ENCODE data around the gene PDE8A. TPM values are rescaled to one million over a fixed set of nuclear protein-coding genes. Genes with fewer than 3 reads are reported as not detected.

PDE8A gene
- 26.7 and 27.9 TPM in 2 replicates for total RNA-seq

GRCh38 chr15:84981711-84982300, at the start of gene PDE8A:
Gene PDE8A, plus strand, starts transcription at chr15:84981856. Its CDS starts 307 bp downstream, at chr15:84982163.

Other genes starting within 250 kb of the PDE8A start
- 3.3 and 3.7 TPM in 2 replicates for gene ZNF592, start 233.3 kb upstream of the PDE8A start, total RNA-seq
- gene ALPK3, start 164.5 kb upstream of the PDE8A start, total RNA-seq, result 0.11 and 0.25 TPM in 2 replicates
- gene SLC28A1, start 97.2 kb upstream of the PDE8A start, total RNA-seq, result under 0.01 and 0.12 TPM in 2 replicates

Measured in uterine smooth muscle cell (primary cell).